ENCODE results near the gene SMG6. TPM values are rescaled to one million over a fixed set of nuclear protein-coding genes. Genes with fewer than 3 reads are reported as not detected.

SMG6 gene
- total RNA-seq, 1 experiment from 2014 or later: 28.6 TPM

DNA sequence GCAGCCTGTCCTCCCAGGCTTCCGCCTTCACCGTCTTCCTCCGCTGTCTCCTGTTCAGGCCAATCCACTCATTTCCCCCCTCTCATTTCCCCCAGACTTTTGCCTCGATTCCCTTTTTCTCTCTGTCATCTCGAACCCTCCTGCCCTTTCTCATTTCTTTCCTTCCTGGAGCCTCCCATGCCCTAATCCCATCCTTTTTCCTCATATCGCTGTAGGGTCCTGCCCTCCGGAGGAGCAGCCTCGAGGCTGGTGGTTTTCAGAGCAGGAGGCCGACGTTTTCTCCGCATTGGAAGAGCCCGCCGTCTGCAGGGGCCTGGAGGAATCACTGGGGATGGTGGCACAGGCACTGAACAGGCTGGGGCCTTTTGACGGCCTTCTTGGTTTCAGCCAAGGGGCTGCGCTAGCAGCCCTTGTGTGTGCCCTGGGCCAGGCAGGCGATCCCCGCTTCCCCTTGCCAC, 261.2 kb downstream of the SMG6 start:
- Histone ChIP-seq H3K79me2 (ENCODE audit: insufficient read depth, low read length) (no peaks in the 10 kb centered on the region), H3K4me2 (ENCODE audit: insufficient read depth, insufficient read length, low read length) (peak overlapping the region; percentile 69), H2AFZ (ENCODE audit: low read length) (no peak overlapping the region), H3K27ac (ENCODE audit: insufficient read length, low read depth, low read length) (no peak overlapping the region), H3K23ac (ENCODE audit: insufficient read length, low read depth, low read length) (no peak overlapping the region), H3T11ph (ENCODE audit: low read length) (no peak overlapping the region), H3K56ac (ENCODE audit: insufficient read length, low read depth, low read length) (no peak overlapping the region), H3K4ac (ENCODE audit: low read depth, low read length) (no peak overlapping the region), H4K91ac (ENCODE audit: insufficient read length, low read depth, low read length) (no peak overlapping the region), H3K18ac (ENCODE audit: insufficient read length, low read depth, low read length) (peak overlapping the region; percentile 69), H2BK120ac (ENCODE audit: low read depth, low read length, poor library complexity, severe bottlenecking) (no peak overlapping the region), H2AK5ac (ENCODE audit: insufficient read length, low read length) (no peak overlapping the region), H4K5ac (ENCODE audit: insufficient read length, low read depth, low read length) (no peak overlapping the region), H2BK5ac (ENCODE audit: insufficient read length, low read length) (no peak overlapping the region), H3K79me1 (ENCODE audit: insufficient read depth, low read depth, low read length, poor library complexity, severe bottlenecking) (no peaks in the 10 kb centered on the region), H4K20me1 (ENCODE audit: control insufficient read depth, insufficient read depth, insufficient read length) (no peaks in the 10 kb centered on the region), H3K23me2 (ENCODE audit: insufficient read length, low read depth, low read length, poor library complexity, severe bottlenecking) (peaks cover 9% of the 10 kb centered on the region), H3K9ac (ENCODE audit: extremely low read depth, insufficient read length, low read length) (peak overlapping the region; percentile 21), H4K8ac (replicated peaks; ENCODE audit: insufficient read length, low read depth, low read length) (no peak overlapping the region), H3K14ac (ENCODE audit: insufficient read depth, low read length) (peak overlapping the region; percentile 66; the same call in 1 of the 2 replicates), H3K27me3 (ENCODE audit: insufficient read depth, low read length) (no peaks in the 10 kb centered on the region), H2BK12ac (ENCODE audit: insufficient read length, low read depth, low read length) (no peak overlapping the region), H3K4me1 (ENCODE audit: insufficient read depth, low read length) (no peaks in the 10 kb centered on the region), H3K9me3 (ENCODE audit: control insufficient read depth, low read depth, low read length) (no peaks in the 10 kb centered on the region), H2BK15ac (ENCODE audit: low read depth, low read length) (no peak overlapping the region), H2BK20ac (ENCODE audit: low read depth, low read length, poor library complexity, severe bottlenecking) (no peak overlapping the region)
- DNase-seq: peak; percentile 62
- no peaks in the 10 kb centered on the region for H3K9me3 Mint-ChIP-seq
- H3K4me1 Mint-ChIP-seq: peaks cover 7 to 11% of the 10 kb centered on the region in 2 experiments
- H3K27ac Mint-ChIP-seq: peak overlapping the region; percentile 81 to 96 (median 93); a peak in 5 of 7 replicates
- WGBS (ENCODE audit: extremely low coverage, insufficient read length, low lambda C conversion rate): no CpG with 5 or more reads among the region's 17 CpGs
- peak overlapping the region; percentile 90 to 92 for H3K4me3 Mint-ChIP-seq
- H3K27me3 Mint-ChIP-seq (ENCODE audit: low read depth): peaks cover 16% of the 10 kb centered on the region
- TF ChIP-seq, protein P1, sequence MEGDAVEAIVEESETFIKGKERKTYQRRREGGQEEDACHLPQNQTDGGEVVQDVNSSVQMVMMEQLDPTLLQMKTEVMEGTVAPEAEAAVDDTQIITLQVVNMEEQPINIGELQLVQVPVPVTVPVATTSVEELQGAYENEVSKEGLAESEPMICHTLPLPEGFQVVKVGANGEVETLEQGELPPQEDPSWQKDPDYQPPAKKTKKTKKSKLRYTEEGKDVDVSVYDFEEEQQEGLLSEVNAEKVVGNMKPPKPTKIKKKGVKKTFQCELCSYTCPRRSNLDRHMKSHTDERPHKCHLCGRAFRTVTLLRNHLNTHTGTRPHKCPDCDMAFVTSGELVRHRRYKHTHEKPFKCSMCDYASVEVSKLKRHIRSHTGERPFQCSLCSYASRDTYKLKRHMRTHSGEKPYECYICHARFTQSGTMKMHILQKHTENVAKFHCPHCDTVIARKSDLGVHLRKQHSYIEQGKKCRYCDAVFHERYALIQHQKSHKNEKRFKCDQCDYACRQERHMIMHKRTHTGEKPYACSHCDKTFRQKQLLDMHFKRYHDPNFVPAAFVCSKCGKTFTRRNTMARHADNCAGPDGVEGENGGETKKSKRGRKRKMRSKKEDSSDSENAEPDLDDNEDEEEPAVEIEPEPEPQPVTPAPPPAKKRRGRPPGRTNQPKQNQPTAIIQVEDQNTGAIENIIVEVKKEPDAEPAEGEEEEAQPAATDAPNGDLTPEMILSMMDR (conservative IDR thresholded peaks at IDR 0.05): no peak
- H3K36me3 Mint-ChIP-seq (ENCODE audit: insufficient read depth in 1 of 3, low read depth in 3 of 3): peaks cover 7 to 19% (median 16%) of the 10 kb centered on the region in 3 experiments
